B cell (primary cell): ENCODE results near the gene MAP2K6. TPM values are rescaled to one million over a fixed set of nuclear protein-coding genes. Genes with fewer than 3 reads are reported as not detected.

Experiments
- ATAC-seq: fragments of 200-7000 bp; cut with Tn5 transposase; one replicate; pipeline ENCODE4 v1.10.0; 2021; ENCODE audit warnings: low read depth, mild to moderate bottlenecking, moderate number of reproducible peaks, moderate library complexity
- CTCF ChIA-PET: fragments of 350-600 bp; sonication (Branson Sonifier 250); formaldehyde crosslinking; loops from one replicate; lab custom pipeline; 2021; ENCODE audit warnings: antibody characterized with exemption, inconsistent platforms; lab: Charles Lee
- POLR2A ChIA-PET: fragments of 350-600 bp; sonication (Branson Sonifier 250); formaldehyde crosslinking; loops from one replicate; lab custom pipeline; 2021; ENCODE audit warnings: antibody characterized with exemption; lab: Charles Lee
- DNase-seq: peaks from one replicate; pipeline ENCODE4 v3.0.0; 2013
- H2AFZ ChIP-seq: 2 replicates; pipeline ENCODE4 v1.6.1; 2012; ENCODE audit warnings: mild to moderate bottlenecking, low read depth, low read length; ENCODE audit not compliant: insufficient read depth, poor library complexity, severe bottlenecking
- H3K27ac ChIP-seq, 2 donors: 1 replicate in 1 of 2; 2 replicates in 1 of 2; pipeline ENCODE4 v1.5.1; 2012 to 2013; ENCODE audit warnings: low read length in 2 of 2, mild to moderate bottlenecking in 2 of 2, moderate library complexity in 1 of 2
- H3K27me3 ChIP-seq, 4 experiments: fragments of 200-600 bp in 1 of 4; sonication (generic) in 1 of 4; replicated peaks in 1 of 4; 1 replicate in 2 of 4; 2 replicates in 2 of 4; pipeline versions ENCODE4 v1.6.1 to v1.7.0; 2013 to 2016; ENCODE audit warnings: low read length in 3 of 4, mild to moderate bottlenecking in 2 of 4, mixed read lengths in 1 of 4, moderate library complexity in 1 of 4; ENCODE audit not compliant: insufficient read depth in 4 of 4, control insufficient read depth in 3 of 4; ENCODE audit errors: control extremely low read depth in 1 of 4
- H3K36me3 ChIP-seq, 2 experiments: replicated peaks in 1 of 2; 1 replicate in 1 of 2; 2 replicates in 1 of 2; pipeline versions ENCODE4 v1.6.1 to v1.7.1; 2013; ENCODE audit warnings: low read length in 1 of 2; ENCODE audit not compliant: insufficient read depth in 2 of 2, control insufficient read depth in 1 of 2; ENCODE audit errors: control extremely low read depth in 1 of 2, extremely low read depth in 1 of 2
- H3K4me1 ChIP-seq, 2 donors: fragments of 200-600 bp in 1 of 2; sonication (generic) in 1 of 2; 1 replicate in 1 of 2; 2 replicates in 1 of 2; pipeline versions ENCODE4 v1.5.1 to v1.6.1; 2013 to 2017; ENCODE audit warnings: low read length in 2 of 2; ENCODE audit not compliant: control insufficient read depth in 2 of 2, insufficient read depth in 2 of 2
- H3K4me2 ChIP-seq: replicated peaks from 2 replicates; pipeline ENCODE3; 2012; ENCODE audit warnings: mild to moderate bottlenecking, low read depth, low read length; ENCODE audit not compliant: poor library complexity, severe bottlenecking
- H3K4me3 ChIP-seq, 5 experiments: fragments of 200-600 bp in 1 of 5; sonication (generic) in 1 of 5; 1 replicate in 3 of 5; 2 replicates in 2 of 5; pipeline versions ENCODE4 v1.5.1 to v1.7.0; 2011 to 2016; ENCODE audit warnings: low read length in 4 of 5, mild to moderate bottlenecking in 4 of 5, low read depth in 2 of 5, control low read depth in 1 of 5, moderate library complexity in 1 of 5; ENCODE audit not compliant: insufficient read depth in 1 of 5; ENCODE audit errors: control extremely low read depth in 1 of 5, extremely low read depth in 1 of 5
- H3K79me2 ChIP-seq: fragments of 200-600 bp; sonication (generic); one replicate; pipeline ENCODE4 v1.6.0; 2016; ENCODE audit warnings: low read length; ENCODE audit not compliant: control insufficient read depth, insufficient read depth
- H3K9ac ChIP-seq: fragments of 200-600 bp; sonication (generic); 2 replicates; pipeline ENCODE4 v1.6.1; 2017; ENCODE audit warnings: mild to moderate bottlenecking, low read length, moderate library complexity
- H3K9me3 ChIP-seq, 3 donors: one replicate each; pipeline versions ENCODE4 v1.6.1 to v1.7.1; 2013; ENCODE audit warnings: low read length in 2 of 3; ENCODE audit not compliant: control insufficient read depth in 2 of 3, insufficient read depth in 1 of 3; ENCODE audit errors: control extremely low read depth in 1 of 3
- H4K20me1 ChIP-seq: 2 replicates; pipeline ENCODE4 v1.6.0; 2012; ENCODE audit warnings: mild to moderate bottlenecking, low read length; ENCODE audit not compliant: insufficient read depth, control insufficient read depth, poor library complexity, severe bottlenecking
- H3K27ac Mint-ChIP-seq: one replicate; pipeline ENCODE4 v1.8.0; 2021; ENCODE audit warnings: mixed read lengths
- H3K27me3 Mint-ChIP-seq: one replicate; pipeline ENCODE4 v1.8.0; 2021; ENCODE audit warnings: mixed read lengths
- H3K4me1 Mint-ChIP-seq: one replicate; pipeline ENCODE4 v1.8.0; 2021; ENCODE audit warnings: mixed read lengths
- H3K4me3 Mint-ChIP-seq: one replicate; pipeline ENCODE4 v1.8.0; 2021; ENCODE audit warnings: mixed read lengths
- H3K9me3 Mint-ChIP-seq: one replicate; pipeline ENCODE4 v1.8.0; 2022; ENCODE audit warnings: mixed read lengths; ENCODE audit not compliant: insufficient read depth
- CTCF ChIP-seq: fragments of 200-600 bp; IDR thresholded peaks from one replicate; pipeline ENCODE4 v1.8.0; 2022; ENCODE audit warnings: antibody characterized with exemption, mild to moderate bottlenecking
- EZH2 ChIP-seq: IDR thresholded peaks from 2 replicates; pipeline ENCODE4 v1.6.1; 2012; ENCODE audit warnings: borderline replicate concordance, low read depth, mild to moderate bottlenecking, moderate library complexity, low read length; ENCODE audit not compliant: insufficient read depth, poor library complexity, severe bottlenecking
- WGBS: methylation state at CpG from one replicate; pipeline ENCODE4 v1.1.5; 2013; ENCODE audit warnings: missing lambda C conversion rate; ENCODE audit not compliant: insufficient coverage; 5-methylcytosine and 5-hydroxymethylcytosine counted together
- intact Hi-C: fragments of 100-400 bp; cut with micrococcal nuclease; formaldehyde crosslinking; loops from one replicate; pipeline ENCODE4 v1.10.0; 2022
- polyA plus RNA-seq: library from polyadenylated mRNA; depleted of rRNA; stranded (reverse); fragments of >200 nt; gene quantifications from 2 replicates; pipeline ENCODE4 v1.2.3, GENCODE V29; 2012
- total RNA-seq, 2 donors: library from RNA; stranded (reverse); fragments of 120-200 nt in 1 of 2; gene quantifications; 1 replicate in 1 of 2; 2 replicates in 1 of 2; pipeline versions ENCODE4 v1.2.3 to v1.2.4, GENCODE V29; 2013 to 2022

The MAP2K6 gene
- total and polyA plus RNA-seq, 2 donors (not counting 1 experiment from before 2014, with no cell fraction given) = 2.4 to 7.7 TPM

GRCh38 chr17:69390795-69391501 lies 23.5 kb upstream of the MAP2K6 start:
- POLR2A ChIA-PET = no interaction called here

More at GRCh38 chr17:69390795-69391501, 23.5 kb upstream of the MAP2K6 start:
- TF ChIP-seq EZH2 (no peak), CTCF (no peak)
- Histone ChIP-seq H3K4me2 (no peak overlapping the region), H3K9ac (no peak overlapping the region), H3K27me3 (no peaks in the 10 kb centered on the region), H2AFZ (no peak overlapping the region), H4K20me1 (no peaks in the 10 kb centered on the region), H3K4me3 (no peak overlapping the region), H3K9me3 (no peaks in the 10 kb centered on the region), H3K27ac (no peak overlapping the region), H3K36me3 (no peaks in the 10 kb centered on the region), H3K79me2 (no peaks in the 10 kb centered on the region), H3K4me1 (no peaks in the 10 kb centered on the region)
- ATAC-seq = no peak
- peaks cover 38% of the 10 kb centered on the region for H3K27me3 Mint-ChIP-seq
- no peak overlapping the region for H3K4me3 Mint-ChIP-seq
- no peak overlapping the region for H3K27ac Mint-ChIP-seq
- H3K9me3 Mint-ChIP-seq = no peaks in the 10 kb centered on the region
- intact Hi-C loops = no loop called here
- DNase-seq = no peak
- WGBS = 78% methylated on average over 6 of the region's 15 CpGs
- CTCF ChIA-PET = no interaction called here
- no peaks in the 10 kb centered on the region for H3K4me1 Mint-ChIP-seq
